ENCODE data around the gene GPALPP1. TPM values are rescaled to one million over a fixed set of nuclear protein-coding genes. Genes with fewer than 3 reads are reported as not detected.

The GPALPP1 gene
- total RNA-seq, 1 experiment from 2014 or later: 17.0 TPM

DNA sequence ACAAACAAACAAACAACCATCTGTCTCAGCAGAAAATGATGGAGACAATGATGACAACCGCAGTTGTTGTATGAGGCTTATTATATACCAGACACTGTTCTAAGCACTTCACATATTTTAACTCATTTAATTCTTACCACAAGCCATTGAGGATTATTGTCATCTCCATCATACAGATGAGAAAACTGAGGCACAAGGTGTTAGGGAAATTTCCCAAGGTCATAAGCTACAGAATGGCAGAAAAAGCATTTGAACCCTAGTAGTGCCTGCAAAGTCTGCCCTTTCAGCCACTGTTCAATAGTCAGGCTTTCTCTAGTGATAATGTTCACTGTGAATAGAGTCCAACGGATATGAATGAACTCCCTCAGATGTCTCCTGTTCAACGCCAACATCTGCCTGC, 60.1 kb downstream of the GPALPP1 start:
- TF ChIP-seq EZH2phosphoT487 (IDR thresholded peaks at IDR 0.05; ENCODE audit: borderline replicate concordance, low read length) (no peak), EZH2 (IDR thresholded peaks at IDR 0.05; ENCODE audit: low read length, unreplicated experiment) (no peak)
- TF ChIP-seq, protein P1, sequence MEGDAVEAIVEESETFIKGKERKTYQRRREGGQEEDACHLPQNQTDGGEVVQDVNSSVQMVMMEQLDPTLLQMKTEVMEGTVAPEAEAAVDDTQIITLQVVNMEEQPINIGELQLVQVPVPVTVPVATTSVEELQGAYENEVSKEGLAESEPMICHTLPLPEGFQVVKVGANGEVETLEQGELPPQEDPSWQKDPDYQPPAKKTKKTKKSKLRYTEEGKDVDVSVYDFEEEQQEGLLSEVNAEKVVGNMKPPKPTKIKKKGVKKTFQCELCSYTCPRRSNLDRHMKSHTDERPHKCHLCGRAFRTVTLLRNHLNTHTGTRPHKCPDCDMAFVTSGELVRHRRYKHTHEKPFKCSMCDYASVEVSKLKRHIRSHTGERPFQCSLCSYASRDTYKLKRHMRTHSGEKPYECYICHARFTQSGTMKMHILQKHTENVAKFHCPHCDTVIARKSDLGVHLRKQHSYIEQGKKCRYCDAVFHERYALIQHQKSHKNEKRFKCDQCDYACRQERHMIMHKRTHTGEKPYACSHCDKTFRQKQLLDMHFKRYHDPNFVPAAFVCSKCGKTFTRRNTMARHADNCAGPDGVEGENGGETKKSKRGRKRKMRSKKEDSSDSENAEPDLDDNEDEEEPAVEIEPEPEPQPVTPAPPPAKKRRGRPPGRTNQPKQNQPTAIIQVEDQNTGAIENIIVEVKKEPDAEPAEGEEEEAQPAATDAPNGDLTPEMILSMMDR (conservative IDR thresholded peaks at IDR 0.05; ENCODE audit: low read depth, low read length): no peak
- intact Hi-C loops (cut with micrococcal nuclease): loop anchor here (5.0 kb wide), 1 partner anchor 168 kb away; no protein-coding TSS in a partner anchor
- CTCF ChIA-PET: no interaction called here

DNA sequence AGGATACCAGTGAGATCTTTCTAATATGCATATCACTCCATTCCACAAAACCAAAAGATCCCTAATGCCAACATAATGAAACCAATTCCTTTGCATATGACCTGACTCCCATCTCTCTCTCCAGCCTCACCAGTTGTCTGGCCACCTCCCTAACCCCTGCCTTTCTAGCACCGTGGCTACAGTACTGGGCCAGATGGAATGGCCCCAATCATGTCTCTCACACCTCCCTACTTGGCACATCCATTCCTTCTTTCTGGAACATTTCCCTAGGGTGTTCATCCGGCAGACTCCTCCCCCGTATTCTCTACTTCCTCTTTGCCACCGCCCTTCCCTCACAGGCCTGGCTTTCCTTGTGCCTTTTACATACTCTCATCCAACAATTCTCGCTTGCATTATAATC, 62.0 kb downstream of the GPALPP1 start:
- peaks cover 8% of the 10 kb centered on the region for H3F3A ChIP-seq (ENCODE audit: low read length, unreplicated experiment)
- H3K9me3 ChIP-seq (ENCODE audit: low read length): no peaks in the 10 kb centered on the region
- H3K36me3 ChIP-seq (ENCODE audit: low read depth, low read length): no peaks in the 10 kb centered on the region
- intact Hi-C loops (cut with micrococcal nuclease): no loop called here
- no peak overlapping the region for H3K9ac ChIP-seq (ENCODE audit: low read length)
- DNase-seq (no peak), ATAC-seq (no peak)
- no peak overlapping the region for H3K4me2 ChIP-seq (ENCODE audit: low read length)
- H4K20me1 ChIP-seq (ENCODE audit: low read length): no peaks in the 10 kb centered on the region
- CTCF ChIA-PET: no interaction called here
- TF ChIP-seq EZH2 (IDR thresholded peaks at IDR 0.05; ENCODE audit: low read length, unreplicated experiment): no peak
- TF ChIP-seq, protein P1 (conservative IDR thresholded peaks at IDR 0.05; ENCODE audit: low read depth, low read length): no peak
- no peak for TF ChIP-seq EZH2phosphoT487 (IDR thresholded peaks at IDR 0.05; ENCODE audit: borderline replicate concordance, low read length)
- H3K9me2 ChIP-seq (replicated peaks; ENCODE audit: low read length): no peaks in the 10 kb centered on the region
- H3K4me1 ChIP-seq (ENCODE audit: insufficient read depth, low read length): peaks cover 31% of the 10 kb centered on the region
- no peak overlapping the region for H3K27ac ChIP-seq (ENCODE audit: low read length)
- POLR2A ChIA-PET (ENCODE audit: unreplicated experiment): no interaction called here
- H3K27me3 ChIP-seq (ENCODE audit: low read length): no peaks in the 10 kb centered on the region
- no TSS peak for BruUV-seq (replicated peaks)
- no peak overlapping the region for H2AFZ ChIP-seq (ENCODE audit: low read length)
- H3K4me3 ChIP-seq (ENCODE audit: low read length): no peak overlapping the region
- H3K79me2 ChIP-seq (ENCODE audit: low read length): no peaks in the 10 kb centered on the region

More for the DNA sequence above, 60.1 kb downstream of the GPALPP1 start:
- no TSS peak for BruUV-seq (replicated peaks)
- Histone ChIP-seq H3K79me2 (ENCODE audit: low read length) (no peaks in the 10 kb centered on the region), H2AFZ (ENCODE audit: low read length) (no peak overlapping the region), H4K20me1 (ENCODE audit: low read length) (no peaks in the 10 kb centered on the region), H3K36me3 (ENCODE audit: low read depth, low read length) (no peaks in the 10 kb centered on the region), H3K4me2 (ENCODE audit: low read length) (no peak overlapping the region), H3K9me3 (ENCODE audit: low read length) (no peaks in the 10 kb centered on the region), H3K4me3 (ENCODE audit: low read length) (no peak overlapping the region), H3F3A (ENCODE audit: low read length, unreplicated experiment) (no peaks in the 10 kb centered on the region), H3K27ac (ENCODE audit: low read length) (no peak overlapping the region), H3K27me3 (ENCODE audit: low read length) (no peaks in the 10 kb centered on the region), H3K4me1 (ENCODE audit: insufficient read depth, low read length) (peaks cover 15% of the 10 kb centered on the region), H3K9ac (ENCODE audit: low read length) (no peak overlapping the region), H3K9me2 (replicated peaks; ENCODE audit: low read length) (no peaks in the 10 kb centered on the region)
- ATAC-seq: no peak
- POLR2A ChIA-PET (ENCODE audit: unreplicated experiment): interaction anchor here (0.6 kb wide), 1 partner anchor 286 kb away, joined by 3 read pairs; no protein-coding TSS in a partner anchor
- DNase-seq: no peak

- Histone ChIP-seq H4K20me1 (ENCODE audit: low read length) (no peaks in the 10 kb centered on the region), H3K27me3 (ENCODE audit: low read length) (no peaks in the 10 kb centered on the region), H3K4me2 (ENCODE audit: low read length) (peak overlapping the region; percentile 88), H3K36me3 (ENCODE audit: low read depth, low read length) (no peaks in the 10 kb centered on the region), H3K4me1 (ENCODE audit: insufficient read depth, low read length) (peaks cover 27% of the 10 kb centered on the region), H3K9me2 (replicated peaks; ENCODE audit: low read length) (no peaks in the 10 kb centered on the region), H3K4me3 (ENCODE audit: low read length) (peak overlapping the region; percentile 56; the same call in 1 of the 2 replicates), H3K9me3 (ENCODE audit: low read length) (no peaks in the 10 kb centered on the region), H3K9ac (ENCODE audit: low read length) (peak overlapping the region; percentile 82), H2AFZ (ENCODE audit: low read length) (peak overlapping the region; percentile 67), H3F3A (ENCODE audit: low read length, unreplicated experiment) (peaks cover 8% of the 10 kb centered on the region), H3K79me2 (ENCODE audit: low read length) (no peaks in the 10 kb centered on the region), H3K27ac (ENCODE audit: low read length) (peak overlapping the region; percentile 99)
- ChIA-PET POLR2A (ENCODE audit: unreplicated experiment) (interaction anchor here (0.5 to 0.6 kb wide), 2 partner anchors 11 to 1610 kb away, joined by 3 read pairs; no protein-coding TSS in a partner anchor), CTCF (no interaction called here)
- intact Hi-C loops (cut with micrococcal nuclease): loop anchor here (1.0 to 5.0 kb wide), 3 partner anchors 65 to 108 kb away; partner anchors contain the start of gene GTF2F2
- ATAC-seq: peak; percentile 89
- peak; percentile 93 for DNase-seq
- no TSS peak for BruUV-seq (replicated peaks)
- TF ChIP-seq, protein P1 (conservative IDR thresholded peaks at IDR 0.05; ENCODE audit: low read depth, low read length): no peak
- TF ChIP-seq EZH2phosphoT487 (IDR thresholded peaks at IDR 0.05; ENCODE audit: borderline replicate concordance, low read length) (no peak), EZH2 (IDR thresholded peaks at IDR 0.05; ENCODE audit: low read length, unreplicated experiment) (no peak)
These were observed 66.0 kb downstream of the GPALPP1 start for GRCh38 chr13:45055198-45055901.

Data from PC-3 (cell line).